HepG2 (cell line): ENCODE results near the gene ZBTB22. TPM values are rescaled to one million over a fixed set of nuclear protein-coding genes. Genes with fewer than 3 reads are reported as not detected.
A peak's percentile ranks its signal among the peaks of the same experiment; 100 is the strongest.

Experiments used
- ARNT2 ChIP-seq: sonication (generic); formaldehyde crosslinking; IDR thresholded peaks from 2 replicates; pipeline ENCODE4 v1.8.0; 2022; ENCODE audit warnings: mild to moderate bottlenecking, low read depth, missing genetic modification reagents, moderate library complexity
- MEIS1 ChIP-seq: sonication (generic); formaldehyde crosslinking; IDR thresholded peaks from 2 replicates; pipeline ENCODE4 v1.9.0; 2021; ENCODE audit warnings: mild to moderate bottlenecking, missing genetic modification reagents, moderate library complexity, borderline replicate concordance
- PAXIP1 ChIP-seq: sonication (generic); formaldehyde crosslinking; conservative IDR thresholded peaks from 2 replicates; pipeline ENCODE4 v1.4.0; 2020; ENCODE audit warnings: mild to moderate bottlenecking, missing genetic modification reagents, moderate library complexity
- RXRA ChIP-seq: sonication (generic); formaldehyde crosslinking; IDR thresholded peaks from 2 replicates; pipeline ENCODE4 v1.5.1; 2020; ENCODE audit warnings: missing genetic modification reagents
- SOX5 ChIP-seq: IDR thresholded peaks from 2 replicates; pipeline ENCODE4 v1.6.1; 2016; ENCODE audit warnings: borderline replicate concordance
- ZBTB14 ChIP-seq: sonication (generic); formaldehyde crosslinking; IDR thresholded peaks from 2 replicates; pipeline ENCODE4 v1.4.0; 2020; ENCODE audit warnings: missing genetic modification reagents
- ZFP41 ChIP-seq: sonication (generic); formaldehyde crosslinking; IDR thresholded peaks from 2 replicates; pipeline ENCODE4 v1.4.0; 2020; ENCODE audit warnings: mild to moderate bottlenecking, missing genetic modification reagents, borderline replicate concordance
- ZNF407 ChIP-seq: sonication (generic); formaldehyde crosslinking; IDR thresholded peaks from one replicate; pipeline ENCODE4 v1.5.1; 2020; ENCODE audit warnings: mild to moderate bottlenecking, missing genetic modification reagents; ENCODE audit errors: not compliant biosample characterization
- ZNF550 ChIP-seq: sonication (generic); formaldehyde crosslinking; IDR thresholded peaks from 2 replicates; pipeline ENCODE4 v1.4.0; 2020; ENCODE audit warnings: mild to moderate bottlenecking, missing genetic modification reagents, borderline replicate concordance
- polyA plus RNA-seq, 8 experiments: library from polyadenylated mRNA; depleted of rRNA in 3 of 8; stranded (reverse) in 7 of 8; unstranded in 1 of 8; fragments of >200 nt; fragmentation: Illumina TruSeq in 4 of 8; extraction: Trizol in 4 of 8; gene quantifications; 2 replicates each; pipeline versions ENCODE4 v1.2.1 to v1.2.3, GENCODE V29; 2011 to 2016; ENCODE audit warnings: low read depth in 4 of 8, missing spikeins in 1 of 8, mixed read lengths in 1 of 8; ENCODE audit not compliant: insufficient read depth in 1 of 8
- total RNA-seq, 5 experiments: library from RNA; depleted of rRNA; stranded (reverse); fragments of >200 nt; fragmentation: Illumina TruSeq; extraction: Trizol; gene quantifications; 2 replicates each; pipeline ENCODE4 v1.2.3, GENCODE V29; 2016; ENCODE audit warnings: low read depth in 1 of 5
- TF ChIP-seq, protein P1 (sequence below): sonication (generic); formaldehyde crosslinking; conservative IDR thresholded peaks from 2 replicates; pipeline ENCODE4 v1.4.0; 2020; ENCODE audit warnings: missing genetic modification reagents
- TF ChIP-seq, protein P2 (sequence below): sonication (generic); formaldehyde crosslinking; IDR thresholded peaks from 2 replicates; pipeline ENCODE4 v1.4.0; 2020; ENCODE audit warnings: missing genetic modification reagents, borderline replicate concordance

ZBTB22 gene
- total and polyA plus RNA-seq, 2 of the 13 experiments (the other 11 are each of a cell fraction or from before 2014, with no cell fraction given) = 8.0 to 10.6 TPM

DNA sequence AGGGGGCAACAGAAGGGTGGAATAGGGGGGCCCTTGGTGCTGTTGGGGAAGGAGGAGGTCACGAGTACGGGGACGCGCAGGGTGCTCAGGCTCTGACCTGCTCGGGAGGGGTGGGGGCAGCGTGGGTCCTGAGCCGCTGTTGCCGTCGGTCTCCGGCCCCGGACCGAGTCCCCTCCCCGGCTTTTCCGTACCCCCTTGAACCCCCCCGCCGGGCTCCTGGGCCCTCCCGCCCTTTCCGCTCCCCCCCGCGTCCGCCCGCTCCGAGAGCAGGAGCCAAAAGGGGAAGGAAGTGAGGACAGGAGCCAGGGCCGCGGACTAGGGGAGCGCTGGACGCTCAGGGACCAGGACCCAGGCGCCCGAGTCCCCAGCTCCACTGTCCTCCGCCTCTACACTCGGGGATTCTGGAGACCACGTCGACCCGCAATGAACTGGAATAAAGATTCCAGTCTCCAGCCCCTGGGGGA is 18.7 kb downstream of the ZBTB22 start, which contains the start of gene RGL2 (continued):
- TF ChIP-seq RXRA (CRISPR knock-in tag) (no peak), PAXIP1 (CRISPR knock-in tag) (no peak), ZNF407 (CRISPR knock-in tag) (no peak), MEIS1 (no peak), ZFP41 (peak; percentile 68; the same call in 1 of the 2 replicates), ZBTB14 (CRISPR knock-in tag) (0 out of 2 replicates have a peak, but pooled peaks have one; percentile 34), ARNT2 (CRISPR knock-in tag) (peak; percentile 11; the same call in 1 of the 2 replicates), SOX5 (CRISPR knock-in tag) (no peak), ZNF550 (CRISPR knock-in tag) (0 out of 2 replicates have a peak, but pooled peaks have one; percentile 29)
- TF ChIP-seq, protein P1, sequence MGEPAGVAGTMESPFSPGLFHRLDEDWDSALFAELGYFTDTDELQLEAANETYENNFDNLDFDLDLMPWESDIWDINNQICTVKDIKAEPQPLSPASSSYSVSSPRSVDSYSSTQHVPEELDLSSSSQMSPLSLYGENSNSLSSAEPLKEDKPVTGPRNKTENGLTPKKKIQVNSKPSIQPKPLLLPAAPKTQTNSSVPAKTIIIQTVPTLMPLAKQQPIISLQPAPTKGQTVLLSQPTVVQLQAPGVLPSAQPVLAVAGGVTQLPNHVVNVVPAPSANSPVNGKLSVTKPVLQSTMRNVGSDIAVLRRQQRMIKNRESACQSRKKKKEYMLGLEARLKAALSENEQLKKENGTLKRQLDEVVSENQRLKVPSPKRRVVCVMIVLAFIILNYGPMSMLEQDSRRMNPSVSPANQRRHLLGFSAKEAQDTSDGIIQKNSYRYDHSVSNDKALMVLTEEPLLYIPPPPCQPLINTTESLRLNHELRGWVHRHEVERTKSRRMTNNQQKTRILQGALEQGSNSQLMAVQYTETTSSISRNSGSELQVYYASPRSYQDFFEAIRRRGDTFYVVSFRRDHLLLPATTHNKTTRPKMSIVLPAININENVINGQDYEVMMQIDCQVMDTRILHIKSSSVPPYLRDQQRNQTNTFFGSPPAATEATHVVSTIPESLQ = peak; percentile 14; the same call in 1 of the 2 replicates
- TF ChIP-seq, protein P2, sequence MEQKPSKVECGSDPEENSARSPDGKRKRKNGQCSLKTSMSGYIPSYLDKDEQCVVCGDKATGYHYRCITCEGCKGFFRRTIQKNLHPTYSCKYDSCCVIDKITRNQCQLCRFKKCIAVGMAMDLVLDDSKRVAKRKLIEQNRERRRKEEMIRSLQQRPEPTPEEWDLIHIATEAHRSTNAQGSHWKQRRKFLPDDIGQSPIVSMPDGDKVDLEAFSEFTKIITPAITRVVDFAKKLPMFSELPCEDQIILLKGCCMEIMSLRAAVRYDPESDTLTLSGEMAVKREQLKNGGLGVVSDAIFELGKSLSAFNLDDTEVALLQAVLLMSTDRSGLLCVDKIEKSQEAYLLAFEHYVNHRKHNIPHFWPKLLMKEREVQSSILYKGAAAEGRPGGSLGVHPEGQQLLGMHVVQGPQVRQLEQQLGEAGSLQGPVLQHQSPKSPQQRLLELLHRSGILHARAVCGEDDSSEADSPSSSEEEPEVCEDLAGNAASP (CRISPR knock-in tag) = no peak
